T-helper 1 cell treated with Interleukin-12 subunit alpha and Interleukin-12 subunit beta and Interleukin-4 antibody, amounts not matched to agents 30 μg/mL and 1 μg/mL, for 36 hours (primary cell): Measurements from ENCODE around the gene CEMIP.
A peak's percentile ranks its signal among the peaks of the same experiment; 100 is the strongest.

Experiments used
- H3K27ac Mint-ChIP-seq: one replicate; pipeline ENCODE4 v1.8.0; 2021; ENCODE audit warnings: mild to moderate bottlenecking, mixed read lengths
- H3K27me3 Mint-ChIP-seq: one replicate; pipeline ENCODE4 v1.8.0; 2021; ENCODE audit warnings: low read depth, mixed read lengths
- H3K36me3 Mint-ChIP-seq: one replicate; pipeline ENCODE4 v1.8.0; 2021; ENCODE audit warnings: low read depth, mixed read lengths
- H3K4me1 Mint-ChIP-seq: one replicate; pipeline ENCODE4 v1.8.0; 2021; ENCODE audit warnings: low read depth, mixed read lengths
- H3K4me3 Mint-ChIP-seq: one replicate; pipeline ENCODE4 v1.8.0; 2021; ENCODE audit warnings: mild to moderate bottlenecking, moderate library complexity, mixed read lengths
- H3K9me3 Mint-ChIP-seq: one replicate; pipeline ENCODE4 v1.8.0; 2021; ENCODE audit warnings: mixed read lengths

CEMIP gene

GRCh38 chr15:80769829-80770705 lies 9.1 kb upstream of the CEMIP start:
- peaks cover 13% of the 10 kb centered on the region for H3K27me3 Mint-ChIP-seq
- no peaks in the 10 kb centered on the region for H3K4me1 Mint-ChIP-seq
- H3K4me3 Mint-ChIP-seq, result no peak overlapping the region

DNA sequence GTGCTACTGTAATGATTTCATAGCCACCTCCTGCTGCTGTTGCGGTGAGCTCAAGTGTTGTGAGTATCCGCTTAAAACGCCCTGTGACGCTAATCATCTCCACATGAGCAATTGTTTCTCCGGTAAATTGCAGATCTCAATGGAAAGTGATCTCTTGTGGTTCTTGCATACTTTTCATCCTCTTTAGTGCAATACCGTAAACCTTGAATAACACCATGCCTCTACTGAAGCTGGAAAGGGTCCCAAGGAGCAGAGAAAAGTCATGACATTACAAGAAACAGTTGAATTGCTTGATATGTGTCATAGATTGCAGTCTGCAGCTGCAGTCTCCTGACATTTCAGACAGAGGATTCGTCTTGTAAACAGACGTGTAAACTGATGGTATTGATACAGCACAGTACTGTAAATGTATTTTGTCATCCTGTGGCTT lies 6.0 kb upstream of the CEMIP start:
- Mint-ChIP-seq H3K27ac (no peak overlapping the region), H3K27me3 (peaks cover 28% of the 10 kb centered on the region), H3K4me1 (peaks cover 2% of the 10 kb centered on the region), H3K4me3 (no peak overlapping the region), H3K9me3 (no peaks in the 10 kb centered on the region), H3K36me3 (no peaks in the 10 kb centered on the region)

More at GRCh38 chr15:80769829-80770705, 9.1 kb upstream of the CEMIP start:
- H3K36me3 Mint-ChIP-seq, result no peaks in the 10 kb centered on the region
- no peak overlapping the region for H3K27ac Mint-ChIP-seq
- H3K9me3 Mint-ChIP-seq, result no peaks in the 10 kb centered on the region

DNA sequence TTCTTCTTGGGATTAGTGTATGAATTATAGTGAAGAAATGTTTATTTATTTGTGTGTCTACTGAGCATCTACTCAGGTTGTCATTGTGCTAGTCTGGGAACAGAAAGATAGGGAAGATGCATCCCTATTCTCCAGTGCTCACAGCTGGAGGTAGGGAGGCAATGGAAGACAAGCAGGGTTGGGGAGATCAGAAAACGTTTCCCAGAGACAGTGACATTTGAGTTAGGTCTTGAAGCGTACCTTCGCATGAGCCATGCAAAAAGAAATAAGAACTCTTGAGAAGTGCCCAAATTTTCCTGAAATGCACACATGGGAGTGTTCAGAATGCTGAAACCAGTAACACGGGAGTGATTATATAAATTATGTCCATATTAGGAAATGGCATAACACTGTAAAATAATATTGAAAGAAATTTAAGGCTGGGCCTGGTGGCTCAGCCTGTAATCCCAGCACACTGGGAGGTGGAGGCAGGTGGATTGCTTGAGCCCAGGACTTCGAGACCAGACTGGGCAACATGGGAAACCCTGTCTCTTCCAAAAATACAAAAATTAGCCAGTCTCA lies 5.3 kb upstream of the CEMIP start:
- Mint-ChIP-seq H3K4me1 (peaks cover 3% of the 10 kb centered on the region), H3K36me3 (no peaks in the 10 kb centered on the region), H3K4me3 (no peak overlapping the region), H3K9me3 (no peaks in the 10 kb centered on the region), H3K27me3 (peaks cover 34% of the 10 kb centered on the region), H3K27ac (no peak overlapping the region)

DNA sequence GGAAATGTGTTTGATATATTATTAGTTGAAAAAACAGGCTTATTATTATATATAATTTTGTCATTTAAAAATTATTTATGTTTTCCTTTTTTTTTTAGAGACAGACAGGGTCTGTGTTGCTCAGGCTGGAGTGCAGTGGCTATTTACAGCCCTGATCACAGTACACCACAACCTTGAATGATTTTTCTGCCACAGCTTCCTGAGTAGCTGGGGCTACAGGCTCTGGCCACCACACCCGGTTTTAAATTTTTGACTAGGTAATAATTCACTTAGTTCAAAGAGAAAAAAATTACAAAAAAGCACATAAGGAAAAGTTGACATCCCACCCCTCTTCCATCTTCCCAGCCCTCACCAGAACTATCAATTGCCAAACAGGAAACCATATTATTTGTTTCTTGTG lies 4.7 kb upstream of the CEMIP start:
- H3K9me3 Mint-ChIP-seq, result no peaks in the 10 kb centered on the region
- H3K4me1 Mint-ChIP-seq, result peaks cover 3% of the 10 kb centered on the region
- H3K4me3 Mint-ChIP-seq, result no peak overlapping the region
- H3K27ac Mint-ChIP-seq, result no peak overlapping the region
- H3K27me3 Mint-ChIP-seq, result peaks cover 34% of the 10 kb centered on the region
- H3K36me3 Mint-ChIP-seq, result no peaks in the 10 kb centered on the region

DNA sequence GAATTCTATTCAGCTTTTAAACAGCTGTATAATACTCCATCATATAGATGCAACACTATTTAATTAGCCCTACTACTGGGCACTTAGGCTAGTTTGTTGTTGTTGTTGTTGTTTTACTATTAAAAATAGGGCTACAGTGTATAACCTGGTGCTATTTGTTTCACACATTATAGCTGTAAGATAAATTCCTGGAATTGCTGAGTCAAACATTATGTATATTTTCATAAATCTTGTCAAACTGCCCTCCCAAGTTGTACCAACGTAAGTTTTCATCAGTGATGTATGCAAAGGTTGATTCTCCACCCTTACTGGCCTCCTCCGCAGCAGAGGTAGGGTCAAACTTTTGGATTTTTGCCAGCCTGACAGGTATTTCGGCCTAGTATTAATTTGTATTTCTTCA lies 3.8 kb upstream of the CEMIP start:
- Mint-ChIP-seq H3K4me1 (peaks cover 7% of the 10 kb centered on the region), H3K9me3 (no peaks in the 10 kb centered on the region), H3K27me3 (peaks cover 40% of the 10 kb centered on the region), H3K27ac (no peak overlapping the region), H3K4me3 (no peak overlapping the region), H3K36me3 (no peaks in the 10 kb centered on the region)

DNA sequence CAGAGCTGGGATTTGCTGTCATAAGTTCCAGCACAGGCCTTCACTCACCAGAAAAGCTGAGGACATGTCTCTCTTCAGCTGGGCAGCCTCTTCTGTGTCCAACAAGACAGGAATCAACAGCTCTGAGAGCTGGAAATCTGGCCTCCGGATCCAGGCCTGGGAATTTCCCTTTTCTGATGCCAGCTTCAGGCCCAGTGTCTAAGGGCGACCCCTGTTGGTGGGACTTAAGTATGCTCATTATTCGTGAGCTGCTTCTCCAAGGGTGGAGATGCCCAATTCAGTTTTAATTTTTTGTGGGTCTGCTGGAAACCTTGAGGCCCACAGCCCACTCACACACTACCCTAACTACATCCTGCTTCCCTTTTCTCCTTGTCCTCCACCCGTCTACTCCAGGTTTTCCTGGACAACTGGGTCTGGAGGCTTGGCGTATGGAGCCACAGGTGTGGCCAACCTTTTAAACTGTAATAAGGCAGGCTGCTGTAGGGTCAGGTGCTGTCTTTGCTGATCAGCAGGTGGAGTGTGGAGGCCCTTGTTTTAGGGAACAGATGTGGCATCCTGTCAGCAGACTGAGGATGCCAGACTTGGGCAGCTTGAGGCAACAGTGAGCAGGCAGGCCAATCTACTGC lies 2.6 kb upstream of the CEMIP start:
- Mint-ChIP-seq H3K27me3 (peaks cover 48% of the 10 kb centered on the region), H3K4me3 (no peak overlapping the region), H3K9me3 (no peaks in the 10 kb centered on the region), H3K36me3 (no peaks in the 10 kb centered on the region), H3K4me1 (peaks cover 7% of the 10 kb centered on the region), H3K27ac (no peak overlapping the region)

DNA sequence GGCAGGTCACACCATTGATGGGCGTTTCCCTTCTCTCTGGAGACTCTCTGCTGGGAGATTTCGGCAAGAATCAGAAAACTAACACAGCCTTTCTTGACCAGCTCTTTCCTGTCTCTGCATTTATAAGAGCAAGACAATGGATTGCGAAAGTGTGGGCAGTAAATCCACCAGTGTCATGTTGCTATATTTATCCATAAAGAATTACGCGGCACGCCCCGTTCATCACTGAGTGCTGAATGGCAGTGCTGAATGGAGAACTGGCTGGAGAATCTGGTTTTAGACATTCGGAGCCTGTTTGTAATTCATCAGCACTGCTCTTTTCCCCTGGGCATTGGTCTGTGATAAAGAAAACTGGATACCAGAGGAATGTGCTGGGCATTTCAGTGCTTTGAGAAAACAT lies 2.0 kb upstream of the CEMIP start:
- peaks cover 7% of the 10 kb centered on the region for H3K4me1 Mint-ChIP-seq
- H3K9me3 Mint-ChIP-seq, result no peaks in the 10 kb centered on the region

GRCh38 chr15:80777826-80778620 lies 1.1 kb upstream of the CEMIP start:
- H3K4me1 Mint-ChIP-seq, result peaks cover 7% of the 10 kb centered on the region
- no peak overlapping the region for H3K27ac Mint-ChIP-seq
- H3K4me3 Mint-ChIP-seq, result no peak overlapping the region
- no peaks in the 10 kb centered on the region for H3K36me3 Mint-ChIP-seq
- H3K9me3 Mint-ChIP-seq, result no peaks in the 10 kb centered on the region
- peaks cover 61% of the 10 kb centered on the region for H3K27me3 Mint-ChIP-seq

More for the DNA sequence above, 2.0 kb upstream of the CEMIP start:
- H3K27me3 Mint-ChIP-seq, result peaks cover 52% of the 10 kb centered on the region
- H3K36me3 Mint-ChIP-seq, result no peaks in the 10 kb centered on the region
- H3K27ac Mint-ChIP-seq, result no peak overlapping the region
- no peak overlapping the region for H3K4me3 Mint-ChIP-seq

- peaks cover 66% of the 10 kb centered on the region for H3K27me3 Mint-ChIP-seq
- peaks cover 11% of the 10 kb centered on the region for H3K4me1 Mint-ChIP-seq
- H3K36me3 Mint-ChIP-seq, result no peaks in the 10 kb centered on the region
- no peaks in the 10 kb centered on the region for H3K9me3 Mint-ChIP-seq
- H3K4me3 Mint-ChIP-seq, result no peak overlapping the region
- no peak overlapping the region for H3K27ac Mint-ChIP-seq
These were observed 578 bp upstream of the CEMIP start for GRCh38 chr15:80778621-80778963.

DNA sequence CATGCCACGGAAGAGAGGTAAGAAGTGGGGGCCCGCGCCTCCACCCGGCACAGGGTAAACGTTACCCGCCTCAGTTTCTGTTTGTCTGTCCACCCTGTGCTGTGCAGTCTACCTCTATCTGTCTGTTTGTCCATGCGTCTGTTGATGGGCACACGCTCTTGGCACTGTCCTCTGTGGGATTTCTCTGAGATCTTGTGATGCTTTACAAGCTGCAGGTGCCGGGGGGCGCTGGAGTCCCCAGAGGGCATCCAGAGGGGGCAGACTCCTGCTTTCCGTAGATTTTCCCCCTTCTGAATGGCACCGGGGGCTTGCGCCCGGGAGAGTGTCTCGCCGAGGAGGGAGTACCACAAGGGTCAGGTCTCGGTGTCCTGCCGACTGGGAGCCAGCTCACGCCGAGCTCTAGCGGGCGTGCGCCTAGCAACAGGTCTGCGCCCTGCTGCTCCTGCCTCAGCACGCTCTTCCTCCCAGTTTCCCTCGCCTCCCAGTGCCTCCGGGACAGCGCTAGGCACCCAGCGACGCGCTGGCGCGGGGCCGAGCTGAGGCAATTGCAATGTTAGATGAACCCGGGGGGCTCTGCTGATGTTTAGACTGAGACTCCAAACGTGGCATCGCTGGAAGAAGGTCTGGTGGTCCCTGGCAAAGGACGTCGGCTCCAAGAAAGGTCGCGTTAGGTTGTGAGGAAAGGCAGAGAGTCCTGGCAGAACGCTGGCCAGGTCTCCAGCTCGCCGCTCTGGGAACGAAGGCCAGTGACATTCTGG lies 667 bp downstream of the CEMIP start:
- H3K27ac Mint-ChIP-seq, result no peak overlapping the region
- peaks cover 69% of the 10 kb centered on the region for H3K27me3 Mint-ChIP-seq
- no peaks in the 10 kb centered on the region for H3K36me3 Mint-ChIP-seq
- H3K4me3 Mint-ChIP-seq, result peak overlapping the region; percentile 70
- no peaks in the 10 kb centered on the region for H3K9me3 Mint-ChIP-seq
- H3K4me1 Mint-ChIP-seq, result peaks cover 12% of the 10 kb centered on the region

- H3K27ac Mint-ChIP-seq, result no peak overlapping the region
- H3K27me3 Mint-ChIP-seq, result peaks cover 69% of the 10 kb centered on the region
- H3K36me3 Mint-ChIP-seq, result no peaks in the 10 kb centered on the region
- H3K4me3 Mint-ChIP-seq, result no peak overlapping the region
- H3K9me3 Mint-ChIP-seq, result no peaks in the 10 kb centered on the region
- peaks cover 12% of the 10 kb centered on the region for H3K4me1 Mint-ChIP-seq
These were observed 1.4 kb downstream of the CEMIP start for GRCh38 chr15:80780416-80781221.

DNA sequence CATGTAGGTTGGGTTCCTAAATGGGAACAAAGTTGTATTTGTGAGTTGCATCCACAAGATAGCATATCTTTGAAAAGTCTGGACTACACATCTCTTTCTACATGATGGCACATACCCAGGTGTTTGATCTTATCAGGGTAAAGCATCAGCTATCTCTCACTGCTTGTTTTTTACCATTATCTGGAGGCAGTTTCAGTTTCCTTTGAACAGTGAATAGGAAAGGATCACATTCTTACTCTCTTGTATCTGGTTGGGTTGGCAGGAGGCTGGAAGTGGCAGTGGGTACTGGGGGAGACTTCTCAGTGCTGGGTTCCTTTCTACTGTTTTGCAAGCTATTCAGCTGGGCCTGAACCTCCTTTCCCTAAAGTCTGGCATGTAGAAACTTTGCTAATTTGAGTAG lies 4.1 kb downstream of the CEMIP start:
- H3K9me3 Mint-ChIP-seq, result no peaks in the 10 kb centered on the region
- peaks cover 52% of the 10 kb centered on the region for H3K27me3 Mint-ChIP-seq
- no peak overlapping the region for H3K27ac Mint-ChIP-seq
- no peak overlapping the region for H3K4me3 Mint-ChIP-seq
- H3K36me3 Mint-ChIP-seq, result no peaks in the 10 kb centered on the region
- peaks cover 8% of the 10 kb centered on the region for H3K4me1 Mint-ChIP-seq

GRCh38 chr15:80785335-80785734 lies 6.2 kb downstream of the CEMIP start:
- Mint-ChIP-seq H3K36me3 (no peaks in the 10 kb centered on the region), H3K4me3 (no peak overlapping the region), H3K4me1 (peaks cover 5% of the 10 kb centered on the region), H3K9me3 (no peaks in the 10 kb centered on the region), H3K27ac (no peak overlapping the region), H3K27me3 (peaks cover 52% of the 10 kb centered on the region)
